Testis (tissue), 3 donors: ENCODE results near the gene PITX2. TPM values are rescaled to one million over a fixed set of nuclear protein-coding genes. Genes with fewer than 3 reads are reported as not detected.

Experiments used
- DNase-seq: peaks from one replicate; pipeline ENCODE4 v3.0.0-alpha.2; 2019
- H3K27ac ChIP-seq, 2 donors: fragments of 200-600 bp; sonication (generic); one replicate each; pipeline ENCODE4 v1.5.1; 2019
- H3K27me3 ChIP-seq: fragments of 200-600 bp; sonication (generic); one replicate; pipeline ENCODE4 v1.5.1; 2019
- H3K36me3 ChIP-seq: fragments of 200-600 bp; sonication (generic); one replicate; pipeline ENCODE4 v1.5.1; 2017; ENCODE audit warnings: low read depth; ENCODE audit errors: missing control alignments
- H3K4me1 ChIP-seq: fragments of 200-600 bp; sonication (generic); one replicate; pipeline ENCODE4 v1.5.1; 2019
- H3K4me3 ChIP-seq, 2 donors: fragments of 200-600 bp; sonication (generic); one replicate each; pipeline ENCODE4 v1.5.1; 2017 to 2019
- H3K9me3 ChIP-seq: fragments of 200-600 bp; sonication (generic); one replicate; pipeline ENCODE4 v1.5.1; 2017
- POLR2A ChIP-seq: fragments of 450-650 bp; IDR thresholded peaks from one replicate; pipeline ENCODE4 v1.6.1; 2017; ENCODE audit warnings: antibody characterized with exemption, mild to moderate bottlenecking, moderate library complexity
- WGBS, 2 donors: methylation state at CpG; one replicate each; pipeline ENCODE4 v1.1.5; 2018; 5-methylcytosine and 5-hydroxymethylcytosine counted together
- intact Hi-C: fragments of 100-400 bp; cut with DNase I; formaldehyde crosslinking; loops from one replicate; pipeline ENCODE4 v1.15.1; 2023; ENCODE audit warnings: low total_unique reads
- polyA plus RNA-seq: library from polyadenylated mRNA; stranded (reverse); fragments of 350-450 nt; fragmentation: Illumina TruSeq; extraction: RNeasy Lipid Tissue Mini Kit (QIAGEN cat#74804); gene quantifications from one replicate; pipeline ENCODE4 v1.2.3, GENCODE V29; 2014; ENCODE audit warnings: low read depth, low replicate concordance; ENCODE audit not compliant: insufficient read depth
- total RNA-seq, 2 donors: library from RNA; depleted of rRNA; stranded (reverse); fragments of >200 nt; gene quantifications; one replicate each; pipeline ENCODE4 v1.2.3, GENCODE V29; 2016
- TF ChIP-seq, protein P1 (sequence below), 3 experiments: fragments of 450-650 bp in 2 of 3; fragments of 200-600 bp in 1 of 3; sonication (generic) in 1 of 3; IDR thresholded peaks; one replicate each; pipeline ENCODE4 v1.5.1; 2016 to 2019; ENCODE audit warnings: antibody characterized with exemption in 3 of 3, mild to moderate bottlenecking in 2 of 3, moderate library complexity in 1 of 3

The PITX2 gene
- total and polyA plus RNA-seq, 3 donors from 2014 or later, result 0.93 to 2.6 (median 2.3) TPM

DNA sequence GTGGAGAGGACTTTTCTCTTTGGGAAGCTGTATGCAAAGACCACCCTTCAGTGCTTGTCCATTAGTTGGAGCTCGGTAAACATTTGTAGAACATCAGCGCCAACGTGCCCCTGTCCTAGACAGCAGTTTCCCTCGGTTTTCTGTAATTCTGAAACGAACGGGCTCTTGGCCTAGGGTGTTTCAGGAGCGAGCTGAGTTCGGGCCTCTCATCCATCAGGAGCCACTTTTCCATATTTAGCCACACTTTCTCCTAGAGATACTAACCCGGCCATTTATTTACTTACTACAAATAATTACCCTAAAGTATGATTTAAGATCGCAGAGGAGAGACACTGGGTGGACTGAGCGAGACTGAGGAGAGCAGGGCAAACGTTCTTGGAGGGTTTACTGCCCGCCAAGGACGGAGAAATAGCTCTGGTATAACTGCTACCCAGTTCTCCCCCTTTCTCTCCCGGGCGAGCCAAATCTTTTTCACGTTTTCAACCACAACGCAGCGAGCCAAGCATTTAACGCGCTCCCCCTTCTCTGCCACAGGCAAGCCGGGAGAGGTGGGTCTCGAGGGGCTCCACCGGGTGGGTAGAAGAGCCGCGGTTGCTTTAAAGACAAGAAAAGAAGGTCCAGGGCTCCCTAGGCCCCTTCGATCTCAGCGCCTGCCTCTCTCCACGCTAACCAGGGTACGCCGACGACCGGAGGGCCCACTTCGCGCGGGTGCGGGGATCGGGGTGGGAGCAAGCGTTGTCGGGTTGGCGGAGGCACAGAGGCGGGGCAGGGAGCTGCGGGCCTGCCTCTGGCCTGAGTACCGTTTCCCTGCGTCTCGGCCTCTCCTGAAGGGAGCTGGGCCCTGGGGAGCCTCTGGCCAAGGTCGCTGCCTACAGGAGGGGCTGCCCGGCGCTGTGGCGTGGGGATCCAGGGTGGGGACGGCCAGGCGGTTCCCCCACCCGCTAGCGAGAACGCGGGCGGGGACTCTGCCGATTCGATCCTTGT lies 10.8 kb upstream of the PITX2 start:
- no peak overlapping the region for H3K27ac ChIP-seq
- TF ChIP-seq, protein P1, sequence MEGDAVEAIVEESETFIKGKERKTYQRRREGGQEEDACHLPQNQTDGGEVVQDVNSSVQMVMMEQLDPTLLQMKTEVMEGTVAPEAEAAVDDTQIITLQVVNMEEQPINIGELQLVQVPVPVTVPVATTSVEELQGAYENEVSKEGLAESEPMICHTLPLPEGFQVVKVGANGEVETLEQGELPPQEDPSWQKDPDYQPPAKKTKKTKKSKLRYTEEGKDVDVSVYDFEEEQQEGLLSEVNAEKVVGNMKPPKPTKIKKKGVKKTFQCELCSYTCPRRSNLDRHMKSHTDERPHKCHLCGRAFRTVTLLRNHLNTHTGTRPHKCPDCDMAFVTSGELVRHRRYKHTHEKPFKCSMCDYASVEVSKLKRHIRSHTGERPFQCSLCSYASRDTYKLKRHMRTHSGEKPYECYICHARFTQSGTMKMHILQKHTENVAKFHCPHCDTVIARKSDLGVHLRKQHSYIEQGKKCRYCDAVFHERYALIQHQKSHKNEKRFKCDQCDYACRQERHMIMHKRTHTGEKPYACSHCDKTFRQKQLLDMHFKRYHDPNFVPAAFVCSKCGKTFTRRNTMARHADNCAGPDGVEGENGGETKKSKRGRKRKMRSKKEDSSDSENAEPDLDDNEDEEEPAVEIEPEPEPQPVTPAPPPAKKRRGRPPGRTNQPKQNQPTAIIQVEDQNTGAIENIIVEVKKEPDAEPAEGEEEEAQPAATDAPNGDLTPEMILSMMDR (IDR thresholded peaks at IDR 0.05), result no peak
- no peak for TF ChIP-seq POLR2A
- H3K9me3 ChIP-seq, result no peaks in the 10 kb centered on the region
- H3K4me3 ChIP-seq, result peak overlapping the region in 1 of 2 donors; percentile 4
- peaks cover 4% of the 10 kb centered on the region for H3K4me1 ChIP-seq
- 6 to 9% methylated on average over 31 to 59 of the region's 59 CpGs for WGBS, 2 donors
- H3K36me3 ChIP-seq, result no peaks in the 10 kb centered on the region
- no peak for DNase-seq
- H3K27me3 ChIP-seq, result no peaks in the 10 kb centered on the region
- intact Hi-C loops, result no loop called here

DNA sequence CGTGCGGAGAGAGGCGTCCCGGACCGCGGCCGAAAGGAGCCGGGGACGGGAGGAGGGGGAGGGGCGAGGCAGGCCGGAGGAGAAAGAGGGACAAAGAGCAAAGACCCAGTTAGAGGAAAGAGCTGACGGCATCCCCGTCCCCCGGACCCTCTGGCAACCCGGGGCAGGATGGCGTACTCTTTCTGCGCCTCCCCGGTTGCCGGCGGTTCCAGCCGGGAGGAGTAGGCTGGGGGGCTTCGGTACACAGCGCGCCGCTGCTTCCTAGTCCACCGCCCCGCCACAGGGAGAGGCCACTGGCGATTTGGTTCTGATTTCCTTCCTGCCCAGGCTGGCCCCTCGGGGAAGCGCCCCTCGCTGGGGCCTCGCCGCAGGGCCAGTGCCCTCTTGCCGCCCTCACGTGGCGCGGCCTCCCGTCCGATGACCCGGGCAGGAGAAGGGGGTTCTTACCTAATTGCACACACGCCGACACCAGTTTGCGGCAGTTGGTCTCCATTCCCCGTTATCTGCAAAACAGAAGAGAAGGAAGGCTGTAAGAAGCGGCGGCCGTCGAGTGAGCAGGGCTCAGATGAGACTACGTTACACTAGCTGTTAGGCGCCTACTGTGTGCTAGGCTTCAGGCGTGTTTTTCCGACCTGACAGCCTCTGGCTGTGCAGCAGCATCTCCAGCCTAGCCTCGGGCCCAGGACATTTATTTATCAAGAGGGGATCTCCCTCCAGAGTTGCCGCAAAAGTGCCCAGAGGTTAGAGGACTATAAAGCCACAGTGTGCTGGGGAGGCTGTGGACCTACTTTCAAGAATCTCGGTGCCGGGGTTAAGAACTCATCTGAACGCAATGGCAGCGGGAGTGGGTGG lies 9.9 kb upstream of the PITX2 start:
- no peak for TF ChIP-seq POLR2A
- TF ChIP-seq, protein P1 (IDR thresholded peaks at IDR 0.05), result no peak
- Histone ChIP-seq H3K4me3 (peak overlapping the region; percentile 31 to 51), H3K9me3 (no peaks in the 10 kb centered on the region), H3K27me3 (no peaks in the 10 kb centered on the region), H3K36me3 (no peaks in the 10 kb centered on the region), H3K4me1 (peaks cover 4% of the 10 kb centered on the region), H3K27ac (no peak overlapping the region)
- WGBS, 2 donors, result 5 to 6% methylated on average over 30 to 58 of the region's 58 CpGs
- no peak for DNase-seq
- intact Hi-C loops, result no loop called here

DNA sequence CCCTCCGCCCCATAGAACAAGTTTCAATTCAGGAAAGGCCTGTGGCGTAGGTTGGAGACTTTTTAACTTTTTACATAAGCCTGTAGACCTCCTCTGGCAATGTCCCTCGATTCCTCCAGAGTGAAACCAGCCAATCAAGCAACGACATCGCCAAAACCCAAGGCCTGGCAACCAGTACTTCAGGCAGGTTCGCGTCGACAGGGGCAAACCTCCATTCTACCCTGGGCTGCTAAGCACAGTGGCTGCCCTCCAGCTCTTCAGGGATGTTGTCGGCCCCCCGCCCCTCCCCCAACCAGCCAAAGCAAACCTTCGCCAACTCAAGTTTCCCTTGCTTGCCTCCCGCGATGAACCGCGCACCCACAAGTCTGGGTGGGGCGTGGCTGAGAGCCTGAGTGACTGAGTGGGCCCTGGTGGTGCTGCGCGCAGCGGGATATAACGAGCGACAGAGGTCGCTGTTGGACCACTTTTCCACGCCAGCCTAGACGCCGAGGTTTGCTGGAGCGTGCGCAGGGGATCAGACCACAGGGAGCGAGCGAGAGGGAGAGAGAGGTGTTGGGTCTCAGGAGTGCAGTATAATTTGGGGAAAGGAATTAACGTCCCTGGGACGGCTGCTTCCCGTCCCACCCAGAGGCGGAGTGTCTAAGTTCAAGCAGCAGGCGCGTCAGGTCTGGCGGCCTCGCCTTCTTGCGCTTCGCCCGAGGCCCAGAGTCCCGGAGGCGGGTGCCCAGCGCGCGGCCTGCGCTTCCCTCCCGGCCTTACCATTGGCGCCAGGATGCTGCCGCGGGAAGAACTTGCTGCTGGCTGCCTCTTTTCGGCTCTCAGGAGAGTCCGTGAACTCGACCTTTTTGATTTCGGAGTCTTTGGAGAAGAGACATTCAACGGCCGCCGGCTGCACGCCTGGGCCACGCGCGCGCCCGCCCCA lies 9.0 kb upstream of the PITX2 start:
- Histone ChIP-seq H3K9me3 (no peaks in the 10 kb centered on the region), H3K4me1 (peaks cover 4% of the 10 kb centered on the region), H3K4me3 (peak overlapping the region; percentile 31 to 51), H3K27ac (no peak overlapping the region), H3K27me3 (no peaks in the 10 kb centered on the region), H3K36me3 (no peaks in the 10 kb centered on the region)
- intact Hi-C loops, result no loop called here
- DNase-seq, result peak; percentile 87
- no peak for TF ChIP-seq POLR2A
- TF ChIP-seq, protein P1 (IDR thresholded peaks at IDR 0.05), result peak; percentile 51 to 59 (median 57)
- WGBS, 2 donors, result 4% methylated on average over 41 to 61 of the region's 63 CpGs

DNA sequence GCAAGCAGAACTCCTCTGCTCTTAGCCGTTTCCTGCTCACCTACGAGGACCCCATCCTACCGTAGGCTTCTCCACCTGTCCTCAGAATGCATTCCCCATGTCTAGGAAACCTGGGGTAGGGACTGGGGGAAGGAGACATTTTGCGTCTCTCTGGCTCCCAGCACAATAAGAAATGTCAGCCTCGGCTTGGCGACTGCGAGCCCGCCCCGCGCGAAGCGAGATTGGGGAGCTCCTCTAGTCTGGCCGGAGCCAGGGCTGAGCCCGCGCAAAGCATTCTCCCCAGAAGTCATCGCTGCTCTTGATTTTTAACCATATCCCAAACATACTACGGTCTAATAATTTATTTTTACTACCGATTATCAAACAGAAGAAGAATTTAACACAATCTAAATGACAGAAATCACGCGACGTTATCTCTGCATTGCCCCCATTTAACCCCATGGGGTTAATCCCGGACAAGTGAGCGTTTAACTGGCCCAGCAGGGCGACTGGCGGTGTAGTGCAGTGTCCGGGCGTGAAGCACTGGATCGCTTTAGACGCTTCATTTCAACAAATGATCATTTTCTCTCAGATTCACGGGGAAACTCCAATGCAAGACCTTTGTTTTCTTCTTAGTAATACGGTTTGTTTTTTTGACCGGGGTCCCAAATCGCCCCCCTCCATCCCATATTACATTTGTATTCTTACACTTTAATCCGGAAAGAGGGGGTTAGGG lies 8.0 kb upstream of the PITX2 start:
- 4 to 7% methylated on average over 34 of the region's 34 CpGs for WGBS, 2 donors
- Histone ChIP-seq H3K36me3 (no peaks in the 10 kb centered on the region), H3K4me1 (no peaks in the 10 kb centered on the region), H3K27me3 (no peaks in the 10 kb centered on the region), H3K9me3 (no peaks in the 10 kb centered on the region), H3K27ac (no peak overlapping the region), H3K4me3 (peak overlapping the region in 1 of 2 donors; percentile 52)
- TF ChIP-seq, protein P1 (IDR thresholded peaks at IDR 0.05), result no peak
- TF ChIP-seq POLR2A, result no peak
- DNase-seq, result no peak
- intact Hi-C loops, result no loop called here
